HG02885 (cell line): ENCODE data around the gene PLEKHF1.

ENCODE experiments used
- ATAC-seq: cut with Tn5 transposase; IDR thresholded peaks from one replicate; pipeline ENCODE4 v1.9.1; 2021; ENCODE audit warnings: mild to moderate bottlenecking; ENCODE audit not compliant: unreplicated experiment, poor library complexity

The PLEKHF1 gene

GRCh38 chr19:29715701-29716581 is 50.7 kb downstream of the PLEKHF1 start:
- ATAC-seq: peak; percentile 12

GRCh38 chr19:29717051-29717450 is 51.8 kb downstream of the PLEKHF1 start:
- no peak for ATAC-seq

GRCh38 chr19:29724102-29724641 is 58.9 kb downstream of the PLEKHF1 start:
- ATAC-seq: no peak

GRCh38 chr19:29724746-29725145 is 59.5 kb downstream of the PLEKHF1 start:
- no peak for ATAC-seq
